NB4 (cell line): ENCODE data around the gene GTPBP2.
"Not testable (repeated sequence)": the region's sequence is repeated elsewhere in the genome, so short reads cannot be mapped to it uniquely, and the experiment has no call there.

ENCODE experiments used
- MAX ChIP-seq: IDR thresholded peaks from 2 replicates; pipeline ENCODE4 v1.6.1; 2011; ENCODE audit warnings: low read depth, low read length
- MYC ChIP-seq: IDR thresholded peaks from 2 replicates; pipeline ENCODE4 v1.6.1; 2011; ENCODE audit warnings: low read depth, low read length
- POLR2A ChIP-seq: IDR thresholded peaks from 2 replicates; pipeline ENCODE4 v1.6.1; 2011; ENCODE audit warnings: mild to moderate bottlenecking; ENCODE audit not compliant: insufficient read length; ENCODE audit errors: extremely low read depth
- TF ChIP-seq, protein P1 (sequence below): IDR thresholded peaks from one replicate; pipeline ENCODE4 v1.5.1; 2012; ENCODE audit warnings: low read depth, low read length

DNA sequence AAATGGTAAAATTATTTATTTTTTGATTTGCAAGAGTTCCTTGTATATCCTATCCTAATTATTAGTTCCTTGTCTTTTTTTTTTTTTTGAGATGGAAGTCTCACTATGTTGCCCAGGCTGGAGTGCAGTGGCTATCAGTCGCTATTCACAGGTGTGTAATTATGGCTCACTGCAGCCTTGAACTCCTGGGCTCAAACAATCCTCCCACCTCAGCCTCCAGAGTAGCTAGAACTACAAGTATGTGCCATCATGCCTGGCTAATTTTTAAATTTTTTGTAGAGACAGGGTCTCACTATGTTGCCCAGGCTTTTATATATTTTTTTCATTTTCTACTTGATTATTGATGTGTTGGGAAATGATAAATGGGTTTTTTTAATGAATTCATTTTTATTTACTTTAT is 39.5 kb downstream of the GTPBP2 start:
- TF ChIP-seq, protein P1, sequence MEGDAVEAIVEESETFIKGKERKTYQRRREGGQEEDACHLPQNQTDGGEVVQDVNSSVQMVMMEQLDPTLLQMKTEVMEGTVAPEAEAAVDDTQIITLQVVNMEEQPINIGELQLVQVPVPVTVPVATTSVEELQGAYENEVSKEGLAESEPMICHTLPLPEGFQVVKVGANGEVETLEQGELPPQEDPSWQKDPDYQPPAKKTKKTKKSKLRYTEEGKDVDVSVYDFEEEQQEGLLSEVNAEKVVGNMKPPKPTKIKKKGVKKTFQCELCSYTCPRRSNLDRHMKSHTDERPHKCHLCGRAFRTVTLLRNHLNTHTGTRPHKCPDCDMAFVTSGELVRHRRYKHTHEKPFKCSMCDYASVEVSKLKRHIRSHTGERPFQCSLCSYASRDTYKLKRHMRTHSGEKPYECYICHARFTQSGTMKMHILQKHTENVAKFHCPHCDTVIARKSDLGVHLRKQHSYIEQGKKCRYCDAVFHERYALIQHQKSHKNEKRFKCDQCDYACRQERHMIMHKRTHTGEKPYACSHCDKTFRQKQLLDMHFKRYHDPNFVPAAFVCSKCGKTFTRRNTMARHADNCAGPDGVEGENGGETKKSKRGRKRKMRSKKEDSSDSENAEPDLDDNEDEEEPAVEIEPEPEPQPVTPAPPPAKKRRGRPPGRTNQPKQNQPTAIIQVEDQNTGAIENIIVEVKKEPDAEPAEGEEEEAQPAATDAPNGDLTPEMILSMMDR = not testable (repeated sequence)
- not testable (repeated sequence) for TF ChIP-seq POLR2A, MAX, MYC
